Effector CD8-positive, alpha-beta T cell (primary cell): Measurements from ENCODE around the gene ADAMTS9.

Experiments used
- DNase-seq: peaks from one replicate; lab custom pipeline; 2025; lab: John Stamatoyannopoulos, UW

ADAMTS9 gene

GRCh38 chr3:64539451-64540196 is 148.2 kb downstream of the ADAMTS9 start:
- DNase-seq, result no peak

- no peak for DNase-seq
These were observed 151.6 kb downstream of the ADAMTS9 start for GRCh38 chr3:64536166-64536565.

- DNase-seq, result no peak
These were observed 154.0 kb downstream of the ADAMTS9 start for GRCh38 chr3:64533617-64534317.

- no peak for DNase-seq
These were observed 157.3 kb downstream of the ADAMTS9 start for GRCh38 chr3:64530434-64531049.

- no peak for DNase-seq
These were observed 164.5 kb downstream of the ADAMTS9 start for GRCh38 chr3:64523324-64523723.

GRCh38 chr3:64520334-64520733 is 167.5 kb downstream of the ADAMTS9 start:
- DNase-seq, result no peak

- DNase-seq, result no peak
These were observed 168.8 kb downstream of the ADAMTS9 start for GRCh38 chr3:64518950-64519349.

- DNase-seq, result no peak
These were observed 169.3 kb downstream of the ADAMTS9 start for GRCh38 chr3:64518496-64518895.

- DNase-seq, result no peak
These were observed 172.9 kb downstream of the ADAMTS9 start for GRCh38 chr3:64514889-64515288.

GRCh38 chr3:64509206-64509605 is 178.6 kb downstream of the ADAMTS9 start:
- no peak for DNase-seq

GRCh38 chr3:64508140-64508539 is 179.7 kb downstream of the ADAMTS9 start:
- no peak for DNase-seq

GRCh38 chr3:64506255-64506654 is 181.5 kb downstream of the ADAMTS9 start:
- DNase-seq, result no peak

- DNase-seq, result no peak
These were observed 182.4 kb downstream of the ADAMTS9 start for GRCh38 chr3:64505419-64505818.

GRCh38 chr3:64502284-64502683 is 185.5 kb downstream of the ADAMTS9 start:
- no peak for DNase-seq

- no peak for DNase-seq
These were observed 186.4 kb downstream of the ADAMTS9 start for GRCh38 chr3:64501298-64501906.

- DNase-seq, result no peak
These were observed 190.9 kb downstream of the ADAMTS9 start for GRCh38 chr3:64496786-64497490.

- DNase-seq, result no peak
These were observed 191.9 kb downstream of the ADAMTS9 start for GRCh38 chr3:64495781-64496334.

- no peak for DNase-seq
These were observed 192.5 kb downstream of the ADAMTS9 start for GRCh38 chr3:64495121-64495780.

GRCh38 chr3:64494526-64494925 is 193.3 kb downstream of the ADAMTS9 start:
- DNase-seq, result no peak

GRCh38 chr3:64493149-64493548 is 194.7 kb downstream of the ADAMTS9 start:
- no peak for DNase-seq

- DNase-seq, result no peak
These were observed 196.0 kb downstream of the ADAMTS9 start for GRCh38 chr3:64491843-64492242.
